Measurements from ENCODE around the gene ADAMTS17. TPM values are rescaled to one million over a fixed set of nuclear protein-coding genes. Genes with fewer than 3 reads are reported as not detected.

The ADAMTS17 gene
- polyA plus RNA-seq, 1 donor = 4.0 TPM

GRCh38 chr15:100134586-100134985 lies 207.2 kb downstream of the ADAMTS17 start:
- no peak for DNase-seq (ENCODE audit: low read depth)

GRCh38 chr15:100134089-100134583 lies 207.6 kb downstream of the ADAMTS17 start:
- DNase-seq (ENCODE audit: low read depth) = no peak

- DNase-seq (ENCODE audit: low read depth) = no peak
These were observed 208.8 kb downstream of the ADAMTS17 start for GRCh38 chr15:100133001-100133400.

GRCh38 chr15:100132309-100132708 lies 209.5 kb downstream of the ADAMTS17 start:
- no peak for DNase-seq (ENCODE audit: low read depth)

- DNase-seq (ENCODE audit: low read depth) = no peak
These were observed 210.2 kb downstream of the ADAMTS17 start for GRCh38 chr15:100131321-100132224.

- DNase-seq (ENCODE audit: low read depth) = no peak
These were observed 212.1 kb downstream of the ADAMTS17 start for GRCh38 chr15:100129677-100130076.

GRCh38 chr15:100125401-100126191 lies 216.2 kb downstream of the ADAMTS17 start:
- peak; percentile 84 for DNase-seq (ENCODE audit: low read depth)

GRCh38 chr15:100124936-100125335 lies 216.8 kb downstream of the ADAMTS17 start:
- no peak for DNase-seq (ENCODE audit: low read depth)

GRCh38 chr15:100124361-100124760 lies 217.4 kb downstream of the ADAMTS17 start:
- DNase-seq (ENCODE audit: low read depth) = no peak

GRCh38 chr15:100123611-100124010 lies 218.2 kb downstream of the ADAMTS17 start:
- DNase-seq (ENCODE audit: low read depth) = no peak

GRCh38 chr15:100121285-100121684 lies 220.5 kb downstream of the ADAMTS17 start:
- no peak for DNase-seq (ENCODE audit: low read depth)

- no peak for DNase-seq (ENCODE audit: low read depth)
These were observed 221.7 kb downstream of the ADAMTS17 start for GRCh38 chr15:100120111-100120510.

- no peak for DNase-seq (ENCODE audit: low read depth)
These were observed 223.2 kb downstream of the ADAMTS17 start for GRCh38 chr15:100118546-100118945.

GRCh38 chr15:100116416-100117190 lies 225.2 kb downstream of the ADAMTS17 start:
- DNase-seq (ENCODE audit: low read depth) = no peak

GRCh38 chr15:100115711-100116090 lies 226.1 kb downstream of the ADAMTS17 start:
- DNase-seq (ENCODE audit: low read depth) = no peak

- no peak for DNase-seq (ENCODE audit: low read depth)
These were observed 226.6 kb downstream of the ADAMTS17 start for GRCh38 chr15:100115066-100115710.

GRCh38 chr15:100114571-100114970 lies 227.2 kb downstream of the ADAMTS17 start:
- no peak for DNase-seq (ENCODE audit: low read depth)

- DNase-seq (ENCODE audit: low read depth) = no peak
These were observed 227.7 kb downstream of the ADAMTS17 start for GRCh38 chr15:100114100-100114499.

- no peak for DNase-seq (ENCODE audit: low read depth)
These were observed 228.3 kb downstream of the ADAMTS17 start for GRCh38 chr15:100113351-100114080.

GRCh38 chr15:100112636-100113305 lies 229.0 kb downstream of the ADAMTS17 start:
- no peak for DNase-seq (ENCODE audit: low read depth)

All from forelimb muscle (tissue), 1 donor.